GM12878 (cell line): ENCODE results near the gene HEYL. TPM values are rescaled to one million over a fixed set of nuclear protein-coding genes. Genes with fewer than 3 reads are reported as not detected.
A peak's percentile ranks its signal among the peaks of the same experiment; 100 is the strongest.

Experiments
- BACH1 ChIP-seq: fragments of 450-650 bp; IDR thresholded peaks from 2 replicates; pipeline ENCODE4 v1.6.1; 2017; ENCODE audit warnings: mild to moderate bottlenecking, borderline replicate concordance
- BCL11A ChIP-seq: IDR thresholded peaks from 2 replicates; pipeline ENCODE4 v1.6.1; 2011; ENCODE audit warnings: low read depth, low read length
- EGR1 ChIP-seq, 2 experiments: IDR thresholded peaks; 1 replicate in 1 of 2; 2 replicates in 1 of 2; pipeline ENCODE4 v1.6.1; 2011 to 2012; ENCODE audit warnings: low read depth in 2 of 2, low read length in 2 of 2, borderline replicate concordance in 1 of 2, mild to moderate bottlenecking in 1 of 2, moderate library complexity in 1 of 2
- FOS ChIP-seq: IDR thresholded peaks from 3 replicates; pipeline ENCODE4 v1.6.1; 2011; ENCODE audit warnings: borderline replicate concordance; ENCODE audit not compliant: insufficient read length; ENCODE audit errors: extremely low read depth
- GATAD2B ChIP-seq: fragments of 450-650 bp; conservative IDR thresholded peaks from 2 replicates; pipeline ENCODE4 v1.6.1; 2017; ENCODE audit warnings: low read depth, mild to moderate bottlenecking, moderate library complexity
- JUNB ChIP-seq: IDR thresholded peaks from 2 replicates; pipeline ENCODE4 v1.6.1; 2016; ENCODE audit warnings: antibody characterized with exemption, mild to moderate bottlenecking
- NFIC ChIP-seq: IDR thresholded peaks from 2 replicates; pipeline ENCODE4 v1.6.1; 2012; ENCODE audit warnings: low read depth, mild to moderate bottlenecking, inconsistent platforms, low read length, moderate library complexity
- NFYA ChIP-seq: IDR thresholded peaks from 2 replicates; pipeline ENCODE4 v1.6.1; 2011; ENCODE audit warnings: low read depth, mild to moderate bottlenecking, low read length, improper control_type of control experiment, borderline replicate concordance
- NRF1 ChIP-seq: conservative IDR thresholded peaks from 2 replicates; pipeline ENCODE4 v1.6.1; 2011; ENCODE audit warnings: mild to moderate bottlenecking, low read depth, low read length, improper control_type of control experiment
- RB1 ChIP-seq: fragments of 450-650 bp; formaldehyde crosslinking; IDR thresholded peaks from 2 replicates; pipeline ENCODE4 v1.6.1; 2017; ENCODE audit warnings: mild to moderate bottlenecking, borderline replicate concordance
- TBL1XR1 ChIP-seq: IDR thresholded peaks from 2 replicates; pipeline ENCODE4 v1.6.1; 2012; ENCODE audit warnings: low read depth, low read length, improper control_type of control experiment
- TCF7 ChIP-seq: IDR thresholded peaks from 2 replicates; pipeline ENCODE4 v1.6.1; 2014; ENCODE audit warnings: antibody characterized with exemption, borderline replicate concordance
- ZBED1 ChIP-seq: IDR thresholded peaks from 2 replicates; pipeline ENCODE4 v1.6.1; 2016; ENCODE audit warnings: borderline replicate concordance
- ZZZ3 ChIP-seq: IDR thresholded peaks from 2 replicates; pipeline ENCODE4 v1.6.1; 2011; ENCODE audit warnings: low read depth; ENCODE audit not compliant: control insufficient read depth, insufficient read length
- polyA plus RNA-seq, 11 experiments: library from polyadenylated mRNA; depleted of rRNA in 4 of 11; unstranded in 6 of 11; stranded (reverse) in 5 of 11; fragments of >200 nt; fragmentation: Nextera tagmentation in 4 of 11; fragmentation: Illumina TruSeq in 1 of 11; extraction: Ambion mirVana in 4 of 11; extraction: Trizol in 1 of 11; gene quantifications; 1 replicate in 1 of 11; 2 replicates in 10 of 11; pipeline versions ENCODE4 v1.2.1 to v1.2.3, GENCODE V29; 2011 to 2016; ENCODE audit warnings: inconsistent platforms in 2 of 11, missing spikeins in 2 of 11, low read depth in 1 of 11
- total RNA-seq, 4 experiments: library from RNA; depleted of rRNA in 3 of 4; stranded (reverse); fragments of >200 nt in 3 of 4; fragmentation: Illumina TruSeq in 1 of 4; extraction: Trizol in 1 of 4; gene quantifications; 2 replicates each; pipeline versions ENCODE4 v1.2.1 to v1.2.3, GENCODE V29; 2013 to 2021
- TF ChIP-seq, protein P1 (sequence below): IDR thresholded peaks from 2 replicates; pipeline ENCODE4 v1.6.1; 2011; ENCODE audit warnings: low read depth, low read length, improper control_type of control experiment, borderline replicate concordance
- TF ChIP-seq, protein P2 (sequence below): fragments of 450-650 bp; IDR thresholded peaks from 2 replicates; pipeline ENCODE4 v1.6.1; 2017; ENCODE audit warnings: mild to moderate bottlenecking, moderate library complexity
- TF ChIP-seq, protein P3 (sequence below): fragments of 150-350 bp; IDR thresholded peaks from 2 replicates; pipeline ENCODE4 v1.6.1; 2016; ENCODE audit warnings: low read depth, low read length
- TF ChIP-seq, protein P4 (sequence below): IDR thresholded peaks from 2 replicates; pipeline ENCODE4 v1.6.1; 2012; ENCODE audit warnings: low read length, inconsistent platforms
- TF ChIP-seq, protein P5 (sequence below), 3 experiments: IDR thresholded peaks in 2 of 3; conservative IDR thresholded peaks in 1 of 3; 2 replicates each; pipeline ENCODE4 v1.5.1; 2011; ENCODE audit warnings: low read depth in 3 of 3, low read length in 3 of 3, mild to moderate bottlenecking in 3 of 3, control low read depth in 2 of 3, moderate library complexity in 2 of 3, inconsistent platforms in 1 of 3, mixed read lengths in 1 of 3; ENCODE audit not compliant: control insufficient read depth in 2 of 3, insufficient read depth in 1 of 3; ENCODE audit errors: extremely low read depth in 1 of 3

Gene HEYL
- total and polyA plus RNA-seq, 10 of the 15 experiments (the other 5 are each of a cell fraction or from before 2014, with no cell fraction given) = under 0.01 to 0.04 TPM; not detected in 8

DNA sequence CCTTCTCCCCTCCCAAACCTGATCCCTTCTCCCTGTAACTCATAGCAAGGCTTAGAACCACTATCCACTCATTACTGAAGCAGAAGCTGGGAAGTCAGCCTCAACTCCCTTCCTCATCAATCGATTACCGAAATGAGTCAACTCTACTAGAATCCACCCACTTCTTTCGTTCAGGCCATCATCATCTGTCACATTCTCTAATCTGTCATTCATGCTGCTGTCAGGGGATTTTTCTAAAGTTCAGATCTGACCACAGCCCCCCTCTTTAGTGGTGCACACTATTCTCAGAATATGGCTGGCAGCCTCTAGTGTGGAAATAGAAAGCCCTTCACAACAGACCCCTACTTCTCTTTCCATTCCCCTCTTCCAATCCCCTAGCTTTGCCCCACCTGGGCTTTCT is 27.3 kb upstream of the HEYL start (continued):
- TF ChIP-seq, protein P1, sequence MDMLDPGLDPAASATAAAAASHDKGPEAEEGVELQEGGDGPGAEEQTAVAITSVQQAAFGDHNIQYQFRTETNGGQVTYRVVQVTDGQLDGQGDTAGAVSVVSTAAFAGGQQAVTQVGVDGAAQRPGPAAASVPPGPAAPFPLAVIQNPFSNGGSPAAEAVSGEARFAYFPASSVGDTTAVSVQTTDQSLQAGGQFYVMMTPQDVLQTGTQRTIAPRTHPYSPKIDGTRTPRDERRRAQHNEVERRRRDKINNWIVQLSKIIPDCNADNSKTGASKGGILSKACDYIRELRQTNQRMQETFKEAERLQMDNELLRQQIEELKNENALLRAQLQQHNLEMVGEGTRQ = no peak
- TF ChIP-seq NRF1 (no peak), EGR1 (IDR thresholded peaks at IDR 0.05; ENCODE audit: borderline replicate concordance in 1 of 2, low read depth in 2 of 2, low read length in 2 of 2) (peak in 1 of 2 experiments; percentile 85; a peak in 2 of 3 replicates), BCL11A (peak; percentile 98), TBL1XR1 (peak; percentile 63; the same call in 1 of the 2 replicates), BACH1 (peak; percentile 77; the same call in 1 of the 2 replicates), NFIC (peak; percentile 97), TCF7 (peak; percentile 79; the same call in 1 of the 2 replicates), NFYA (no peak), FOS (no peak), JUNB (peak; percentile 98), ZBED1 (peak; percentile 79; the same call in 1 of the 2 replicates), RB1 (no peak), ZZZ3 (no peak), GATAD2B (peak; percentile 89)
- TF ChIP-seq, protein P2, sequence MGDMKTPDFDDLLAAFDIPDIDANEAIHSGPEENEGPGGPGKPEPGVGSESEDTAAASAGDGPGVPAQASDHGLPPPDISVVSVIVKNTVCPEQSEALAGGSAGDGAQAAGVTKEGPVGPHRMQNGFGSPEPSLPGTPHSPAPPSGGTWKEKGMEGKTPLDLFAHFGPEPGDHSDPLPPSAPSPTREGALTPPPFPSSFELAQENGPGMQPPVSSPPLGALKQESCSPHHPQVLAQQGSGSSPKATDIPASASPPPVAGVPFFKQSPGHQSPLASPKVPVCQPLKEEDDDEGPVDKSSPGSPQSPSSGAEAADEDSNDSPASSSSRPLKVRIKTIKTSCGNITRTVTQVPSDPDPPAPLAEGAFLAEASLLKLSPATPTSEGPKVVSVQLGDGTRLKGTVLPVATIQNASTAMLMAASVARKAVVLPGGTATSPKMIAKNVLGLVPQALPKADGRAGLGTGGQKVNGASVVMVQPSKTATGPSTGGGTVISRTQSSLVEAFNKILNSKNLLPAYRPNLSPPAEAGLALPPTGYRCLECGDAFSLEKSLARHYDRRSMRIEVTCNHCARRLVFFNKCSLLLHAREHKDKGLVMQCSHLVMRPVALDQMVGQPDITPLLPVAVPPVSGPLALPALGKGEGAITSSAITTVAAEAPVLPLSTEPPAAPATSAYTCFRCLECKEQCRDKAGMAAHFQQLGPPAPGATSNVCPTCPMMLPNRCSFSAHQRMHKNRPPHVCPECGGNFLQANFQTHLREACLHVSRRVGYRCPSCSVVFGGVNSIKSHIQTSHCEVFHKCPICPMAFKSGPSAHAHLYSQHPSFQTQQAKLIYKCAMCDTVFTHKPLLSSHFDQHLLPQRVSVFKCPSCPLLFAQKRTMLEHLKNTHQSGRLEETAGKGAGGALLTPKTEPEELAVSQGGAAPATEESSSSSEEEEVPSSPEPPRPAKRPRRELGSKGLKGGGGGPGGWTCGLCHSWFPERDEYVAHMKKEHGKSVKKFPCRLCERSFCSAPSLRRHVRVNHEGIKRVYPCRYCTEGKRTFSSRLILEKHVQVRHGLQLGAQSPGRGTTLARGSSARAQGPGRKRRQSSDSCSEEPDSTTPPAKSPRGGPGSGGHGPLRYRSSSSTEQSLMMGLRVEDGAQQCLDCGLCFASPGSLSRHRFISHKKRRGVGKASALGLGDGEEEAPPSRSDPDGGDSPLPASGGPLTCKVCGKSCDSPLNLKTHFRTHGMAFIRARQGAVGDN = no peak
- TF ChIP-seq, protein P3, sequence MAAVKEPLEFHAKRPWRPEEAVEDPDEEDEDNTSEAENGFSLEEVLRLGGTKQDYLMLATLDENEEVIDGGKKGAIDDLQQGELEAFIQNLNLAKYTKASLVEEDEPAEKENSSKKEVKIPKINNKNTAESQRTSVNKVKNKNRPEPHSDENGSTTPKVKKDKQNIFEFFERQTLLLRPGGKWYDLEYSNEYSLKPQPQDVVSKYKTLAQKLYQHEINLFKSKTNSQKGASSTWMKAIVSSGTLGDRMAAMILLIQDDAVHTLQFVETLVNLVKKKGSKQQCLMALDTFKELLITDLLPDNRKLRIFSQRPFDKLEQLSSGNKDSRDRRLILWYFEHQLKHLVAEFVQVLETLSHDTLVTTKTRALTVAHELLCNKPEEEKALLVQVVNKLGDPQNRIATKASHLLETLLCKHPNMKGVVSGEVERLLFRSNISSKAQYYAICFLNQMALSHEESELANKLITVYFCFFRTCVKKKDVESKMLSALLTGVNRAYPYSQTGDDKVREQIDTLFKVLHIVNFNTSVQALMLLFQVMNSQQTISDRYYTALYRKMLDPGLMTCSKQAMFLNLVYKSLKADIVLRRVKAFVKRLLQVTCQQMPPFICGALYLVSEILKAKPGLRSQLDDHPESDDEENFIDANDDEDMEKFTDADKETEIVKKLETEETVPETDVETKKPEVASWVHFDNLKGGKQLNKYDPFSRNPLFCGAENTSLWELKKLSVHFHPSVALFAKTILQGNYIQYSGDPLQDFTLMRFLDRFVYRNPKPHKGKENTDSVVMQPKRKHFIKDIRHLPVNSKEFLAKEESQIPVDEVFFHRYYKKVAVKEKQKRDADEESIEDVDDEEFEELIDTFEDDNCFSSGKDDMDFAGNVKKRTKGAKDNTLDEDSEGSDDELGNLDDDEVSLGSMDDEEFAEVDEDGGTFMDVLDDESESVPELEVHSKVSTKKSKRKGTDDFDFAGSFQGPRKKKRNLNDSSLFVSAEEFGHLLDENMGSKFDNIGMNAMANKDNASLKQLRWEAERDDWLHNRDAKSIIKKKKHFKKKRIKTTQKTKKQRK = no peak
- TF ChIP-seq, protein P4, sequence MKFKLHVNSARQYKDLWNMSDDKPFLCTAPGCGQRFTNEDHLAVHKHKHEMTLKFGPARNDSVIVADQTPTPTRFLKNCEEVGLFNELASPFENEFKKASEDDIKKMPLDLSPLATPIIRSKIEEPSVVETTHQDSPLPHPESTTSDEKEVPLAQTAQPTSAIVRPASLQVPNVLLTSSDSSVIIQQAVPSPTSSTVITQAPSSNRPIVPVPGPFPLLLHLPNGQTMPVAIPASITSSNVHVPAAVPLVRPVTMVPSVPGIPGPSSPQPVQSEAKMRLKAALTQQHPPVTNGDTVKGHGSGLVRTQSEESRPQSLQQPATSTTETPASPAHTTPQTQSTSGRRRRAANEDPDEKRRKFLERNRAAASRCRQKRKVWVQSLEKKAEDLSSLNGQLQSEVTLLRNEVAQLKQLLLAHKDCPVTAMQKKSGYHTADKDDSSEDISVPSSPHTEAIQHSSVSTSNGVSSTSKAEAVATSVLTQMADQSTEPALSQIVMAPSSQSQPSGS = peak; percentile 88
- TF ChIP-seq, protein P5, sequence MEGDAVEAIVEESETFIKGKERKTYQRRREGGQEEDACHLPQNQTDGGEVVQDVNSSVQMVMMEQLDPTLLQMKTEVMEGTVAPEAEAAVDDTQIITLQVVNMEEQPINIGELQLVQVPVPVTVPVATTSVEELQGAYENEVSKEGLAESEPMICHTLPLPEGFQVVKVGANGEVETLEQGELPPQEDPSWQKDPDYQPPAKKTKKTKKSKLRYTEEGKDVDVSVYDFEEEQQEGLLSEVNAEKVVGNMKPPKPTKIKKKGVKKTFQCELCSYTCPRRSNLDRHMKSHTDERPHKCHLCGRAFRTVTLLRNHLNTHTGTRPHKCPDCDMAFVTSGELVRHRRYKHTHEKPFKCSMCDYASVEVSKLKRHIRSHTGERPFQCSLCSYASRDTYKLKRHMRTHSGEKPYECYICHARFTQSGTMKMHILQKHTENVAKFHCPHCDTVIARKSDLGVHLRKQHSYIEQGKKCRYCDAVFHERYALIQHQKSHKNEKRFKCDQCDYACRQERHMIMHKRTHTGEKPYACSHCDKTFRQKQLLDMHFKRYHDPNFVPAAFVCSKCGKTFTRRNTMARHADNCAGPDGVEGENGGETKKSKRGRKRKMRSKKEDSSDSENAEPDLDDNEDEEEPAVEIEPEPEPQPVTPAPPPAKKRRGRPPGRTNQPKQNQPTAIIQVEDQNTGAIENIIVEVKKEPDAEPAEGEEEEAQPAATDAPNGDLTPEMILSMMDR (IDR thresholded peaks at IDR 0.05 in 2 of 3, conservative IDR thresholded peaks at IDR 0.05 in 1 of 3; ENCODE audit: control insufficient read depth in 2 of 3, extremely low read depth in 1 of 3, insufficient read depth in 1 of 3, low read depth in 3 of 3, low read length in 3 of 3) = no peak
